ENCODE data around the gene SLC22A16. TPM values are rescaled to one million over a fixed set of nuclear protein-coding genes. Genes with fewer than 3 reads are reported as not detected.
"Not testable (repeated sequence)": the region's sequence is repeated elsewhere in the genome, so short reads cannot be mapped to it uniquely, and the experiment has no call there.

SLC22A16 gene
- total and polyA plus RNA-seq, 2 donors from 2014 or later, result 0.79 TPM; not detected in 1

DNA sequence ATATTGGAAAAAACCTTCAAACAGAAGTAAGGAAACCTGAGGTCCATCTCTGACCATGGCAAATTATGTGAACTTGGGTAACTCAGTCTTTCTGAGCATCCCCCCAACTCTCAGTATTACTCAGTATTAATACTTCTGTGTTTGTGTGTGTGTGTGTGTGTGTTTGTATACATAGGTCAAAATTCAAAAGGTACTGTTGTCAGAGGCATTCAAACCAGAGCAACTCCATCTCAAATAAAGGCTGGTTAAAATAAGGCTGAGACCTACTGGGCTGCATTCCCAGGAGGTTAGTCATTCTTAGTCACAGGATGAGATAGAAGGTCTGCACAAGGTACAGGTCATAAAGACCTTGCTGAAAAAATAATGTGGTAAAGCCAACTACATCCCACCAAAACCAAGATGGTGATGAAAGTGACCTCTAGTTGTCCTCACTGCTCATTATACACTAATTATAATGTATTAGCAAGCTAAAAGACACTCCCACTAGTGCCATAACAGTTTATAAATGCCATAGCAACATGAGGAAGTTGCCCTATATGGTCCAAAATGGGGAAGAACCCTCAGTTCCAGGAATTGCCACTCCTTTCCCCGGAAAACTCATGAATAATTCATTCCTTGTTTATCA, 33.3 kb upstream of the SLC22A16 start:
- Histone ChIP-seq H3K9ac (ENCODE audit: low read length in 3 of 3) (no peak overlapping the region), H3K36me3 (ENCODE audit: control insufficient read depth in 2 of 3, insufficient read depth in 3 of 3, low read length in 3 of 3) (no peaks in the 10 kb centered on the region), H3K4me1 (ENCODE audit: control insufficient read depth in 2 of 3, insufficient read depth in 2 of 3, low read depth in 1 of 3, low read length in 3 of 3) (no peaks in the 10 kb centered on the region), H3K4me3 (ENCODE audit: low read length in 3 of 3) (no peak overlapping the region), H3K27me3 (ENCODE audit: control insufficient read depth, insufficient read depth, low read length) (no peaks in the 10 kb centered on the region), H3K9me3 (ENCODE audit: control insufficient read depth in 2 of 3, insufficient read depth in 1 of 3, low read length in 3 of 3) (no peaks in the 10 kb centered on the region), H3K27ac (ENCODE audit: low read depth in 2 of 2, low read length in 2 of 2) (no peak overlapping the region)
- DNase-seq, result no peak
- intact Hi-C loops (cut with DNase I), result no loop called here
- FAIRE-seq, result no peak
- TF ChIP-seq, protein P1, sequence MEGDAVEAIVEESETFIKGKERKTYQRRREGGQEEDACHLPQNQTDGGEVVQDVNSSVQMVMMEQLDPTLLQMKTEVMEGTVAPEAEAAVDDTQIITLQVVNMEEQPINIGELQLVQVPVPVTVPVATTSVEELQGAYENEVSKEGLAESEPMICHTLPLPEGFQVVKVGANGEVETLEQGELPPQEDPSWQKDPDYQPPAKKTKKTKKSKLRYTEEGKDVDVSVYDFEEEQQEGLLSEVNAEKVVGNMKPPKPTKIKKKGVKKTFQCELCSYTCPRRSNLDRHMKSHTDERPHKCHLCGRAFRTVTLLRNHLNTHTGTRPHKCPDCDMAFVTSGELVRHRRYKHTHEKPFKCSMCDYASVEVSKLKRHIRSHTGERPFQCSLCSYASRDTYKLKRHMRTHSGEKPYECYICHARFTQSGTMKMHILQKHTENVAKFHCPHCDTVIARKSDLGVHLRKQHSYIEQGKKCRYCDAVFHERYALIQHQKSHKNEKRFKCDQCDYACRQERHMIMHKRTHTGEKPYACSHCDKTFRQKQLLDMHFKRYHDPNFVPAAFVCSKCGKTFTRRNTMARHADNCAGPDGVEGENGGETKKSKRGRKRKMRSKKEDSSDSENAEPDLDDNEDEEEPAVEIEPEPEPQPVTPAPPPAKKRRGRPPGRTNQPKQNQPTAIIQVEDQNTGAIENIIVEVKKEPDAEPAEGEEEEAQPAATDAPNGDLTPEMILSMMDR (IDR thresholded peaks at IDR 0.05; ENCODE audit: borderline replicate concordance, extremely low read depth, insufficient read depth), result no peak

DNA sequence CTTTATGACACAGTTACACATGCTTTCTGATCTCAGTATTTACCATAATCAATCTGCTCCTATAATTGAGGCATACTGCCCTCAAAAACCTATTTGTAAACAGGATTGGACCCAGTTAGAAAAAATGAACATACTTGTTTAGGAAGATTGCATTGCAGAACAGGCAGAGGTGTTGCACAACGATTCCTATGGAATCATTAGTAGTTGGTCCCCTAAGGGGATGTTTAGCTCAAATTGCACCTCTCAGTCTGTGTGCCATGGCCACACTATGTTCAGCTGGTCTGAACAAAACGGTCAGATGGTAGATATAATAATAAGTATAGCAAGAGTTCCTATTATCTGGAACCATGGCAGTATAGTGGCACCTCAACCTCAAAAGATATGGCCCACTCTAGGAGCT, 28.5 kb upstream of the SLC22A16 start:
- FAIRE-seq; H3K9ac ChIP-seq (ENCODE audit: low read length in 3 of 3); DNase-seq; H3K27me3 ChIP-seq (ENCODE audit: control insufficient read depth, insufficient read depth, low read length); H3K4me3 ChIP-seq (ENCODE audit: low read length in 3 of 3); H3K36me3 ChIP-seq (ENCODE audit: control insufficient read depth in 2 of 3, insufficient read depth in 3 of 3, low read length in 3 of 3); H3K9me3 ChIP-seq (ENCODE audit: control insufficient read depth in 2 of 3, insufficient read depth in 1 of 3, low read length in 3 of 3); H3K27ac ChIP-seq (ENCODE audit: low read depth in 2 of 2, low read length in 2 of 2); H3K4me1 ChIP-seq (ENCODE audit: control insufficient read depth in 2 of 3, insufficient read depth in 2 of 3, low read depth in 1 of 3, low read length in 3 of 3); intact Hi-C loops (cut with DNase I): not testable (repeated sequence)

DNA sequence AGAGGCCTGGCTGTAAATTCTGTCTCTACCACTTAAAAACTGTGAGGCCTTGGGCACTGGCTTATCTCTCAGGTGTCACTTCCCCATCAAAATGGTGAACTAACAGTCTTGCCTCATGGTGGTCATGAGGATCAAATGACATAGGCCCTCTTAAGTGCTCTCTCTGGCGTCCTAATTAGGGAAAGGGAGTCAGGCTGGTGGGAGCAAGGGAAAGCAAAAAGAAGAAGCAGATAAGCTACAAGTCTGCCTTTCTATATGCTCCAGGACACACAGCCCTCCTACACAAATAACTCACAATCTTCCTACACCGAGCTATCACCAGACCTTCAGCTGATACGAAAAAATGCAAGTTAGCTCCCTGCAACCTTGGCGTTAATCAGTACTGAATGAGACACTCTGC, 19.5 kb upstream of the SLC22A16 start:
- Histone ChIP-seq H3K9ac (ENCODE audit: low read length in 3 of 3) (no peak overlapping the region), H3K27ac (ENCODE audit: low read depth in 2 of 2, low read length in 2 of 2) (no peak overlapping the region), H3K4me3 (ENCODE audit: low read length in 3 of 3) (no peak overlapping the region), H3K27me3 (ENCODE audit: control insufficient read depth, insufficient read depth, low read length) (no peaks in the 10 kb centered on the region), H3K9me3 (ENCODE audit: control insufficient read depth in 2 of 3, insufficient read depth in 1 of 3, low read length in 3 of 3) (no peaks in the 10 kb centered on the region), H3K36me3 (ENCODE audit: control insufficient read depth in 2 of 3, insufficient read depth in 3 of 3, low read length in 3 of 3) (no peaks in the 10 kb centered on the region), H3K4me1 (ENCODE audit: control insufficient read depth in 2 of 3, insufficient read depth in 2 of 3, low read depth in 1 of 3, low read length in 3 of 3) (peaks cover 0 to 10% (median 4%) of the 10 kb centered on the region in 3 donors)
- no peak for FAIRE-seq
- peak in 4 of 5 donors; percentile 43 to 68 (median 54) for DNase-seq
- intact Hi-C loops (cut with DNase I), result no loop called here
- TF ChIP-seq, protein P1 (IDR thresholded peaks at IDR 0.05; ENCODE audit: borderline replicate concordance, extremely low read depth, insufficient read depth), result no peak

DNA sequence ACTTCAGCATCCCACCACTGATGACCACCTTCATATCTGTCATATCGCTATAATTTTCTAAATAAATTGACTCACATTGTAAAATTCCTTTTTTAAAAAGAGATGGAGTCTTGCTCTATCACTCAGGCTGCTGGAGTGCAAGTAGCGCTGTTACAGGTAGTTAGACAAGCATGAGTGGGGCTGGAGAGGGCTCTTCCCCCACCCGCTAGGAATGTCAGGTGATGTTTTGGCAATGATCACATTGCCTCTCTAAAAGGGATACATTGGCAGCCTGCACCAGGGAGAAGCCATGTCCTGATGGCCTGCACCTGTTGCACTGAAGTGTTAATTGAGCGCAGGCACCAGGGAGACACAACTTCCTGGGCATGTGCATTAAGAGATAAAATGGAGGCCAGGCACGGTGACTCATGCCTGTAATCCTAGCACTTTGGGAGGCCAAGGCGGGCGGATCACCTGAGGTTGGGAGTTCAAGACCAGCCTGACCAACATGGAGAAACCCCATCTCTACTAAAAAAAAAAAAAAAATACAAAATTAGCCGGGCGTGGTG, 16.9 kb upstream of the SLC22A16 start:
- intact Hi-C loops (cut with DNase I), result no loop called here
- DNase-seq, result no peak

More for the DNA sequence above, 16.9 kb upstream of the SLC22A16 start:
- no peak for FAIRE-seq
- TF ChIP-seq, protein P1 (IDR thresholded peaks at IDR 0.05; ENCODE audit: borderline replicate concordance, extremely low read depth, insufficient read depth), result no peak
- Histone ChIP-seq H3K9ac (ENCODE audit: low read length in 3 of 3) (no peak overlapping the region), H3K9me3 (ENCODE audit: control insufficient read depth in 2 of 3, insufficient read depth in 1 of 3, low read length in 3 of 3) (no peaks in the 10 kb centered on the region), H3K27ac (ENCODE audit: low read depth in 2 of 2, low read length in 2 of 2) (no peak overlapping the region), H3K36me3 (ENCODE audit: control insufficient read depth in 2 of 3, insufficient read depth in 3 of 3, low read length in 3 of 3) (no peaks in the 10 kb centered on the region), H3K4me1 (ENCODE audit: control insufficient read depth in 2 of 3, insufficient read depth in 2 of 3, low read depth in 1 of 3, low read length in 3 of 3) (peaks cover 0 to 10% (median 4%) of the 10 kb centered on the region in 3 donors), H3K4me3 (ENCODE audit: low read length in 3 of 3) (no peak overlapping the region), H3K27me3 (ENCODE audit: control insufficient read depth, insufficient read depth, low read length) (no peaks in the 10 kb centered on the region)

Data from kidney (tissue), 14 donors.